Gastrocnemius medialis (tissue), 4 donors: ENCODE measurements around the gene PPP4R3A. TPM values are rescaled to one million over a fixed set of nuclear protein-coding genes. Genes with fewer than 3 reads are reported as not detected.
"Not testable (repeated sequence)": the region's sequence is repeated elsewhere in the genome, so short reads cannot be mapped to it uniquely, and the experiment has no call there.

Source experiments
- ATAC-seq, 2 donors: fragments of 150-250 bp; one replicate each; pipeline ENCODE4 v1.9.1; 2016
- DNase-seq, 2 donors: peaks; one replicate each; pipeline ENCODE4 v3.0.0-alpha.2; 2019
- H3K27ac ChIP-seq, 4 donors: fragments of 200-600 bp; sonication (generic); 1 replicate in 1 of 4; 2 replicates in 3 of 4; pipeline ENCODE4 v1.5.1; 2016 to 2018; ENCODE audit warnings: mild to moderate bottlenecking in 2 of 4, moderate library complexity in 1 of 4
- H3K27me3 ChIP-seq, 3 donors: fragments of 200-600 bp; sonication (generic) in 2 of 3; 1 replicate in 1 of 3; 2 replicates in 2 of 3; pipeline versions ENCODE4 v1.5.1 to v1.6.0; 2016 to 2019; ENCODE audit warnings: mild to moderate bottlenecking in 1 of 3, moderate library complexity in 1 of 3
- H3K36me3 ChIP-seq, 2 donors: fragments of 200-600 bp; sonication (generic) in 1 of 2; one replicate each; pipeline ENCODE4 v1.5.1; 2017 to 2018
- H3K4me1 ChIP-seq, 2 donors: fragments of 200-600 bp; sonication (generic) in 1 of 2; one replicate each; pipeline ENCODE4 v1.5.1; 2016 to 2017; ENCODE audit warnings: mild to moderate bottlenecking in 2 of 2
- H3K4me3 ChIP-seq, 4 donors: fragments of 200-600 bp; sonication (generic) in 3 of 4; 1 replicate in 1 of 4; 2 replicates in 3 of 4; pipeline ENCODE4 v1.5.1; 2016 to 2019; ENCODE audit warnings: mild to moderate bottlenecking in 2 of 4
- H3K9me3 ChIP-seq, 3 donors: fragments of 200-600 bp; sonication (generic) in 2 of 3; 1 replicate in 1 of 3; 2 replicates in 2 of 3; pipeline ENCODE4 v1.5.1; 2016 to 2019
- POLR2A ChIP-seq, 2 donors: fragments of 450-650 bp; IDR thresholded peaks; one replicate each; pipeline ENCODE4 v1.6.1; 2017; ENCODE audit warnings: antibody characterized with exemption in 2 of 2, mild to moderate bottlenecking in 2 of 2, moderate library complexity in 2 of 2
- in situ Hi-C, 4 donors: fragments of 200-750 bp; cut with MboI; loops; one replicate each; pipeline versions ENCODE4 v1.15.0 to v1.8.0; 2017; ENCODE audit warnings: low sequenced_read_pairs in 4 of 4
- intact Hi-C: fragments of 100-400 bp; cut with DNase I; formaldehyde crosslinking; loops from one replicate; pipeline ENCODE4 v1.15.1; 2023; ENCODE audit warnings: low total_unique reads
- total RNA-seq, 4 donors: library from RNA; depleted of rRNA; stranded (reverse); fragments of >200 nt; gene quantifications; one replicate each; pipeline versions ENCODE4 v1.1.0 to v1.2.3, GENCODE V29; 2016
- TF ChIP-seq, protein P1 (sequence below), 5 experiments: fragments of 450-650 bp in 3 of 5; fragments of 200-600 bp in 2 of 5; sonication (generic) in 2 of 5; IDR thresholded peaks in 4 of 5; conservative IDR thresholded peaks in 1 of 5; 1 replicate in 4 of 5; 2 replicates in 1 of 5; pipeline ENCODE4 v1.5.1; 2016 to 2019; ENCODE audit warnings: antibody characterized with exemption in 5 of 5, mild to moderate bottlenecking in 3 of 5, moderate library complexity in 3 of 5

Gene PPP4R3A
- total RNA-seq, 4 donors from 2014 or later, result 38.8 to 53.3 (median 44.6) TPM

DNA sequence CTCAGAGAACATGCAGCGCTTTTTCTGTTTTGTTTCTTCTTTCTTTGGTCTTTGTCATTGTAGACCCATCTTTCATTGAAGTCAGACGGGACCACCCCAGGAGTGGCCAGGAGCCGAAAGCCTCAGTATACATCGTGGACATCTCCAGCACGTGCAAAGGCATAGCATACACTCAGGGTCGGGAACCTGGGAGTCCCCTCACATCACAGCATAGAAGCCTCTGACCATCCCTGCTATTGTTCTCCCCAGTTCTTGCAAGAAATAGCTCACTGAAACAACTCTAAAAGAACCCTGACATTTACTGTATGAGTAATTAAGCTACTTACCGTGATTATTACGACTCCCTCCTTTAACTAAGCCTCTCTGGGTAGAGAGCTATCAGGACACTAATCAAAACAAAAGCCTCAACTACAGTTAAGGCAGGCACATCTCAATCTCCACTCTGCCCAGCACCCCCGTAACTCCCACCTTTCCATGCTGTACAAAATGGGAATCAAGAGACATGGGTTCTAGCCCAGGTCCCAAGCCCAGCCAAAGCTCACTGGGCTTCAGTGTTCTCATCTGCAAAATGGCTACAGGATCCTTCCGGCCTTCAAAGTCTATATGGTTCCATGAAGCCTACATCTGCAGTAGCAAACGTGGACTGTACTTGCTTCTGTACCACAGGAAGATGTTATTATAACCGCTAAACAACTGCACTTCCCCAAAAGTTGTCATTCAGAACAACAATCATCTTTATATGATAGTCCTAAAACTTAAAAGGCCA, 99.2 kb downstream of the PPP4R3A start:
- TF ChIP-seq POLR2A (IDR thresholded peaks at IDR 0.05), result no peak
- TF ChIP-seq, protein P1, sequence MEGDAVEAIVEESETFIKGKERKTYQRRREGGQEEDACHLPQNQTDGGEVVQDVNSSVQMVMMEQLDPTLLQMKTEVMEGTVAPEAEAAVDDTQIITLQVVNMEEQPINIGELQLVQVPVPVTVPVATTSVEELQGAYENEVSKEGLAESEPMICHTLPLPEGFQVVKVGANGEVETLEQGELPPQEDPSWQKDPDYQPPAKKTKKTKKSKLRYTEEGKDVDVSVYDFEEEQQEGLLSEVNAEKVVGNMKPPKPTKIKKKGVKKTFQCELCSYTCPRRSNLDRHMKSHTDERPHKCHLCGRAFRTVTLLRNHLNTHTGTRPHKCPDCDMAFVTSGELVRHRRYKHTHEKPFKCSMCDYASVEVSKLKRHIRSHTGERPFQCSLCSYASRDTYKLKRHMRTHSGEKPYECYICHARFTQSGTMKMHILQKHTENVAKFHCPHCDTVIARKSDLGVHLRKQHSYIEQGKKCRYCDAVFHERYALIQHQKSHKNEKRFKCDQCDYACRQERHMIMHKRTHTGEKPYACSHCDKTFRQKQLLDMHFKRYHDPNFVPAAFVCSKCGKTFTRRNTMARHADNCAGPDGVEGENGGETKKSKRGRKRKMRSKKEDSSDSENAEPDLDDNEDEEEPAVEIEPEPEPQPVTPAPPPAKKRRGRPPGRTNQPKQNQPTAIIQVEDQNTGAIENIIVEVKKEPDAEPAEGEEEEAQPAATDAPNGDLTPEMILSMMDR (IDR thresholded peaks at IDR 0.05 in 4 of 5, conservative IDR thresholded peaks at IDR 0.05 in 1 of 5), result no peak
- ATAC-seq (no peak), DNase-seq (no peak)
- no peaks in the 10 kb centered on the region for H3K27me3 ChIP-seq
- H3K27ac ChIP-seq, result no peak overlapping the region
- H3K4me3 ChIP-seq, result no peak overlapping the region
- H3K9me3 ChIP-seq, result no peaks in the 10 kb centered on the region
- H3K4me1 ChIP-seq, result no peaks in the 10 kb centered on the region
- H3K36me3 ChIP-seq, result no peaks in the 10 kb centered on the region
- in situ Hi-C loops, result loop anchor here in 2 of 4 donors (10.0 kb wide), 1 partner anchor 86 kb away; no protein-coding TSS in a partner anchor
- intact Hi-C loops, result no loop called here

DNA sequence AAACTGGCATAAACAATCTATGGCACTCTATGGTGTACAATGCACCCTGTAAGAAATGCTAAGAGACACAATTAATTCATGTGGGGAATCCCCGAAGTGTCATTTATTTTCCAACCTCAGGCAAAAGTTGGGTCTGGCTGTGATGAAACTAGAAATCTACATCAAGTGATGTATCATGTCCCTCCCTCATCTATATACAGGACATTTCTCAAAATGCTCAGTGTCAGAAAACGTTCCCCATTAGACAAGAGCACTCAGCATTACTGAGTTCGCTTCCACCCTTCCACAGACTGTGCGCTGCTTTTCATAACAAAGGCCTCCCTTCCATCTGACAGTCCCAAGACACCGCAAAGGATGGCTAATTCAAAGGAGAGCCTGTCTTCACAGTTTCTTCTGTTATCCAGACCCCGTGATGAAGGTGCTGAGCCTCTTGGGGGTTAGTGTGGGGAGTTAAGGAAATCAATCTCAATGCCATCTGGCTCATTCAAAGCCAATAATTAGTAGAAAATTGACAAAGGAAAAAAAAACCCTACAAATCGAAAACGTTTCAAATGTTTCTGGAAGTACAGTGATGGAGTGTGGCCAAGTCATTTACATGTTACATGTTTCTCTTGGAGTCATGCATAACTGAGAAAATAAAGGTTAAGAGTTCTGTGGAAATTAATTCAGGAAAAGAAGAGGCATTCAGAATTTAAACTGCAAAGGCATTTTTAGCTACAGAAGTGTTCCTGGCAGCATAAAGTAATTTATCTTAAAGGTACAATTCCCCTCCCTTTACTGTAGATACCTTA, 100.0 kb downstream of the PPP4R3A start:
- intact Hi-C loops, result no loop called here
- in situ Hi-C loops, result loop anchor here in 2 of 4 donors (10.0 kb wide), 1 partner anchor 85 kb away; no protein-coding TSS in a partner anchor
- DNase-seq, result no peak
- no peak for ATAC-seq
- Histone ChIP-seq H3K9me3 (no peaks in the 10 kb centered on the region), H3K36me3 (no peaks in the 10 kb centered on the region), H3K4me3 (no peak overlapping the region), H3K4me1 (no peaks in the 10 kb centered on the region), H3K27me3 (no peaks in the 10 kb centered on the region), H3K27ac (no peak overlapping the region)
- TF ChIP-seq, protein P1 (IDR thresholded peaks at IDR 0.05 in 4 of 5, conservative IDR thresholded peaks at IDR 0.05 in 1 of 5), result no peak
- TF ChIP-seq POLR2A (IDR thresholded peaks at IDR 0.05), result no peak

DNA sequence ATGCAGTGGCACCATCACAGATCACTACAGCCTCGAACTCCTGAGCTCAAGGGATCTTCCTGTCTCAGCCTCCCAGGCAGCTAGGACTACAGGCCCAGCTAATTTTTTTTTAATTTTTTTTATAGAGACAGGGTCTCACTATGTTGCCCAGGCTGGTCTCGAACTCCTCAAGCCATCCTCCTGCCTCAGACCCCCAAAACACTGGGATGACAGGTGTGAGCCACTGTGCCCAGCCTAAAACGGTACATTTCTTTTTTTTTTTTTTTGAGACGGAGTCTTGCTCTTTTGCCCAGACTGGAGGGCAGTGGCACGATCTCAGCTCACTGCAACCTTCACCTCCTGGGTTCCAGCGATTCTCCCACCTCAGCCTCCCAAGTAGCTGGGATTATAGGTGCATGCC, 100.9 kb downstream of the PPP4R3A start:
- H3K27ac ChIP-seq, H3K4me1 ChIP-seq, DNase-seq, H3K4me3 ChIP-seq, in situ Hi-C loops, ATAC-seq, H3K9me3 ChIP-seq, H3K27me3 ChIP-seq, H3K36me3 ChIP-seq, intact Hi-C loops: not testable (repeated sequence)

Other genes with a start within 250 kb of the PPP4R3A start
- gene CCDC88C, start 92.5 kb downstream of the PPP4R3A start, total RNA-seq, result 1 to 10 TPM; 1.1 to 2.7 (median 2.1) TPM
- under 1 TPM in 2 of 4 donors, not detected in 2; 0.20 to 0.24 TPM for gene CATSPERB, start 221.8 kb upstream of the PPP4R3A start, total RNA-seq